ENCODE results near the gene ZNF33A.

DNA sequence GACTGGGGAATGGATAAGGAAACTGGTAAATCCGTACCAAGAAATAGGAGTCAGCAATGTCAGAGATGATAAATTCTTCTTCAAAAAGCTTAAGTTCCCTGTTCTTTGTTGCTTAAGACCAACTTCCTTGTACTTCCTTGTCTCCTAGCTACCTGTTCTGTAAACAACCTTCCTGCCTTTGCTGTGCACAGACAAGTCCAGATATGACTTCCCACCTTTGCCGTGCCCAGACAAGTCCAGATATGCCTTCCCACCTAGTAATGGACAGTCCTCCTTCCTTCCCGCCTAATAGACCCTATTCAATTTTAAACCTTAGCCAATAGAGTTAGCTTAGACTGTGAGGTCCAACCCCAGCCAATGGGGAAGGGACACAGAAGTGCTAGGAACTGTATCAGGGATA is 2.5 kb upstream of the ZNF33A start:
- TF ChIP-seq, protein P1, sequence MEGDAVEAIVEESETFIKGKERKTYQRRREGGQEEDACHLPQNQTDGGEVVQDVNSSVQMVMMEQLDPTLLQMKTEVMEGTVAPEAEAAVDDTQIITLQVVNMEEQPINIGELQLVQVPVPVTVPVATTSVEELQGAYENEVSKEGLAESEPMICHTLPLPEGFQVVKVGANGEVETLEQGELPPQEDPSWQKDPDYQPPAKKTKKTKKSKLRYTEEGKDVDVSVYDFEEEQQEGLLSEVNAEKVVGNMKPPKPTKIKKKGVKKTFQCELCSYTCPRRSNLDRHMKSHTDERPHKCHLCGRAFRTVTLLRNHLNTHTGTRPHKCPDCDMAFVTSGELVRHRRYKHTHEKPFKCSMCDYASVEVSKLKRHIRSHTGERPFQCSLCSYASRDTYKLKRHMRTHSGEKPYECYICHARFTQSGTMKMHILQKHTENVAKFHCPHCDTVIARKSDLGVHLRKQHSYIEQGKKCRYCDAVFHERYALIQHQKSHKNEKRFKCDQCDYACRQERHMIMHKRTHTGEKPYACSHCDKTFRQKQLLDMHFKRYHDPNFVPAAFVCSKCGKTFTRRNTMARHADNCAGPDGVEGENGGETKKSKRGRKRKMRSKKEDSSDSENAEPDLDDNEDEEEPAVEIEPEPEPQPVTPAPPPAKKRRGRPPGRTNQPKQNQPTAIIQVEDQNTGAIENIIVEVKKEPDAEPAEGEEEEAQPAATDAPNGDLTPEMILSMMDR (IDR thresholded peaks at IDR 0.05; ENCODE audit: low read depth, low read length, poor library complexity, severe bottlenecking): no peak
- TF ChIP-seq EZH2phosphoT487 (IDR thresholded peaks at IDR 0.05; ENCODE audit: borderline replicate concordance, low read length): no peak

All from DOHH2 (cell line).